HepG2 (cell line): ENCODE results near the gene TPPP3. TPM values are rescaled to one million over a fixed set of nuclear protein-coding genes. Genes with fewer than 3 reads are reported as not detected.

Experiments
- FOXM1 ChIP-seq: sonication (generic); formaldehyde crosslinking; IDR thresholded peaks from 2 replicates; pipeline ENCODE4 v1.5.0; 2020; ENCODE audit warnings: missing genetic modification reagents
- GATAD1 ChIP-seq: IDR thresholded peaks from 2 replicates; pipeline ENCODE4 v1.6.1; 2016; ENCODE audit warnings: missing genetic modification reagents, missing compliant biosample characterization
- GPN1 ChIP-seq: sonication (generic); formaldehyde crosslinking; IDR thresholded peaks from 2 replicates; pipeline ENCODE4 v1.5.1; 2020; ENCODE audit warnings: missing genetic modification reagents, borderline replicate concordance
- HNF4A ChIP-seq: sonication (generic); formaldehyde crosslinking; IDR thresholded peaks from 2 replicates; pipeline ENCODE4 v1.4.0; 2020; ENCODE audit warnings: missing genetic modification reagents
- HOXA9 ChIP-seq: sonication (generic); formaldehyde crosslinking; IDR thresholded peaks from 2 replicates; pipeline ENCODE4 v1.8.1; 2022; ENCODE audit warnings: missing genetic modification reagents, mild to moderate bottlenecking, moderate library complexity, borderline replicate concordance
- IRF9 ChIP-seq: sonication (generic); formaldehyde crosslinking; IDR thresholded peaks from 2 replicates; pipeline ENCODE4 v1.8.0; 2022; ENCODE audit warnings: missing genetic modification reagents, mild to moderate bottlenecking, borderline replicate concordance
- LBX2 ChIP-seq: sonication (generic); formaldehyde crosslinking; IDR thresholded peaks from 2 replicates; pipeline ENCODE4 v1.5.0; 2020; ENCODE audit warnings: missing genetic modification reagents, mild to moderate bottlenecking, borderline replicate concordance
- NPAS2 ChIP-seq: sonication (generic); formaldehyde crosslinking; IDR thresholded peaks from 2 replicates; pipeline ENCODE4 v1.8.0; 2022; ENCODE audit warnings: mild to moderate bottlenecking, missing genetic modification reagents, borderline replicate concordance
- SALL1 ChIP-seq: sonication (generic); formaldehyde crosslinking; IDR thresholded peaks from 2 replicates; pipeline ENCODE4 v1.8.0; 2022; ENCODE audit warnings: mild to moderate bottlenecking, missing genetic modification reagents
- SMC3 ChIP-seq: IDR thresholded peaks from 2 replicates; pipeline ENCODE4 v1.6.1; 2011; ENCODE audit warnings: low read length, improper control_type of control experiment
- SNRNP70 ChIP-seq: fragments of 200-400 bp; formaldehyde crosslinking; IDR thresholded peaks from 2 replicates; pipeline ENCODE4 v1.6.1; 2017; ENCODE audit warnings: mild to moderate bottlenecking, low read depth, low read length, moderate library complexity
- SPEN ChIP-seq: sonication (generic); formaldehyde crosslinking; IDR thresholded peaks from 2 replicates; pipeline ENCODE4 v1.5.1; 2020; ENCODE audit warnings: low read depth, mild to moderate bottlenecking, missing genetic modification reagents
- ZBTB26 ChIP-seq: IDR thresholded peaks from 2 replicates; pipeline ENCODE4 v1.6.1; 2016; ENCODE audit warnings: missing compliant biosample characterization, missing genetic modification reagents, borderline replicate concordance
- ZBTB33 ChIP-seq: sonication (generic); formaldehyde crosslinking; IDR thresholded peaks from 2 replicates; pipeline ENCODE4 v1.4.0; 2020; ENCODE audit warnings: missing genetic modification reagents
- ZKSCAN1 ChIP-seq: fragments of 150-350 bp; IDR thresholded peaks from 2 replicates; pipeline ENCODE4 v1.6.1; 2014; ENCODE audit warnings: low read length
- ZMAT3 ChIP-seq: sonication (generic); formaldehyde crosslinking; conservative IDR thresholded peaks from 2 replicates; pipeline ENCODE4 v1.7.0; 2021; ENCODE audit warnings: missing genetic modification reagents
- ZNF224 ChIP-seq: sonication (generic); formaldehyde crosslinking; IDR thresholded peaks from 2 replicates; pipeline ENCODE4 v1.5.0; 2020; ENCODE audit warnings: mild to moderate bottlenecking, missing genetic modification reagents
- ZNF230 ChIP-seq: sonication (generic); formaldehyde crosslinking; IDR thresholded peaks from 2 replicates; pipeline ENCODE4 v1.4.0; 2020; ENCODE audit warnings: mild to moderate bottlenecking, missing genetic modification reagents
- ZNF3 ChIP-seq: IDR thresholded peaks from 2 replicates; pipeline ENCODE4 v1.7.0; 2017; ENCODE audit warnings: inconsistent platforms
- ZNF468 ChIP-seq: sonication (generic); formaldehyde crosslinking; IDR thresholded peaks from 2 replicates; pipeline ENCODE4 v1.8.0; 2022; ENCODE audit warnings: mild to moderate bottlenecking, moderate library complexity, missing genetic modification reagents
- ZNF607 ChIP-seq: sonication (generic); formaldehyde crosslinking; IDR thresholded peaks from 2 replicates; pipeline ENCODE4 v1.5.1; 2020; ENCODE audit warnings: missing genetic modification reagents, mild to moderate bottlenecking, borderline replicate concordance
- ZNF652 ChIP-seq: IDR thresholded peaks from 2 replicates; pipeline ENCODE4 v1.6.1; 2016; ENCODE audit warnings: low read depth, borderline replicate concordance
- ZNF816 ChIP-seq: sonication (generic); formaldehyde crosslinking; IDR thresholded peaks from 2 replicates; pipeline ENCODE4 v1.8.0; 2022; ENCODE audit warnings: missing genetic modification reagents, mild to moderate bottlenecking, borderline replicate concordance
- ZUFSP ChIP-seq: sonication (generic); formaldehyde crosslinking; IDR thresholded peaks from 2 replicates; pipeline ENCODE4 v1.9.0; 2021; ENCODE audit warnings: missing genetic modification reagents, mild to moderate bottlenecking, borderline replicate concordance
- polyA plus RNA-seq, 8 experiments: library from polyadenylated mRNA; depleted of rRNA in 3 of 8; stranded (reverse) in 7 of 8; unstranded in 1 of 8; fragments of >200 nt; fragmentation: Illumina TruSeq in 4 of 8; extraction: Trizol in 4 of 8; gene quantifications; 2 replicates each; pipeline versions ENCODE4 v1.2.1 to v1.2.3, GENCODE V29; 2011 to 2016; ENCODE audit warnings: low read depth in 4 of 8, missing spikeins in 1 of 8, mixed read lengths in 1 of 8; ENCODE audit not compliant: insufficient read depth in 1 of 8
- total RNA-seq, 5 experiments: library from RNA; depleted of rRNA; stranded (reverse); fragments of >200 nt; fragmentation: Illumina TruSeq; extraction: Trizol; gene quantifications; 2 replicates each; pipeline ENCODE4 v1.2.3, GENCODE V29; 2016; ENCODE audit warnings: low read depth in 1 of 5

TPPP3 gene
- total and polyA plus RNA-seq, 2 of the 13 experiments (the other 11 are each of a cell fraction or from before 2014, with no cell fraction given) = 0.16 to 0.44 TPM

- TF ChIP-seq LBX2 (CRISPR knock-in tag) = 0 out of 2 replicates have a peak, but pooled peaks have one; percentile 39
- TF ChIP-seq ZNF224 (CRISPR knock-in tag) = no peak
- no peak for TF ChIP-seq ZBTB26 (CRISPR knock-in tag)
- TF ChIP-seq ZNF652 (CRISPR knock-in tag) = no peak
- no peak for TF ChIP-seq ZBTB33 (CRISPR knock-in tag)
- TF ChIP-seq ZNF3 (CRISPR knock-in tag) = no peak
- no peak for TF ChIP-seq SMC3
- TF ChIP-seq GATAD1 = 0 out of 2 replicates have a peak, but pooled peaks have one; percentile 6
- TF ChIP-seq SALL1 (CRISPR knock-in tag) = 0 out of 2 replicates have a peak, but pooled peaks have one; percentile 4
- 0 out of 2 replicates have a peak, but pooled peaks have one; percentile 22 for TF ChIP-seq ZNF230 (CRISPR knock-in tag)
- TF ChIP-seq ZMAT3 = no peak; the same call in 1 of the 2 replicates
- no peak; the same call in 1 of the 2 replicates for TF ChIP-seq HOXA9 (CRISPR knock-in tag)
- TF ChIP-seq HNF4A = no peak
- TF ChIP-seq ZNF607 (CRISPR knock-in tag) = no peak
- no peak for TF ChIP-seq ZNF816 (CRISPR knock-in tag)
- TF ChIP-seq FOXM1 = 0 out of 2 replicates have a peak, but pooled peaks have one; percentile 9
- TF ChIP-seq NPAS2 (CRISPR knock-in tag) = no peak
- no peak for TF ChIP-seq GPN1 (CRISPR knock-in tag)
- TF ChIP-seq IRF9 (CRISPR knock-in tag) = 0 out of 2 replicates have a peak, but pooled peaks have one; percentile 24
- TF ChIP-seq SPEN (CRISPR knock-in tag) = no peak
- no peak for TF ChIP-seq ZUFSP
- no peak for TF ChIP-seq SNRNP70
- TF ChIP-seq ZKSCAN1 = no peak
- TF ChIP-seq ZNF468 (CRISPR knock-in tag) = no peak
Measured at GRCh38 chr16:67430977-67431774, 37.9 kb upstream of the TPPP3 start, which contains the start of gene HSD11B2 (continued).
